Measurements from ENCODE around the gene HAND1.

GRCh38 chr5:154523709-154524108, 45.7 kb upstream of the HAND1 start:
- TF ChIP-seq CTCF (IDR thresholded peaks at IDR 0.05) = no peak
- TF ChIP-seq POLR2A (IDR thresholded peaks at IDR 0.05) = no peak

Measured in prostate gland (tissue), 2 donors.